HL-60/S4 treated with phorbol 12-myristate 13-acetate at 8.2 ng/mL for 4 days and 3 days (cell line): ENCODE data around the gene SRSF5.

Source experiments
- in situ Hi-C: fragments of 300-500 bp; cut with MboI; formaldehyde crosslinking; loops from 2 replicates; pipeline ENCODE4 v1.15.0; 2022; ENCODE audit warnings: low sequenced_read_pairs

The SRSF5 gene

GRCh38 chr14:69769623-69770022 is 2.7 kb downstream of the SRSF5 start:
- in situ Hi-C loops, result no loop called here

- in situ Hi-C loops, result no loop called here
Observed at GRCh38 chr14:69770559-69770958, 3.6 kb downstream of the SRSF5 start.

GRCh38 chr14:69771136-69771535 is 4.2 kb downstream of the SRSF5 start:
- in situ Hi-C loops, result no loop called here

- in situ Hi-C loops, result no loop called here
Observed at GRCh38 chr14:69772082-69773017, 5.4 kb downstream of the SRSF5 start.

- in situ Hi-C loops, result no loop called here
Observed at GRCh38 chr14:69773571-69774276, 6.8 kb downstream of the SRSF5 start.

- in situ Hi-C loops, result no loop called here
Observed at GRCh38 chr14:69775012-69775411, 8.1 kb downstream of the SRSF5 start.

- in situ Hi-C loops, result no loop called here
Observed at GRCh38 chr14:69776875-69777453, 10.0 kb downstream of the SRSF5 start.

GRCh38 chr14:69779088-69779487 is 12.1 kb downstream of the SRSF5 start:
- in situ Hi-C loops, result no loop called here

GRCh38 chr14:69780092-69780491 is 13.2 kb downstream of the SRSF5 start:
- in situ Hi-C loops, result no loop called here

- in situ Hi-C loops, result no loop called here
Observed at GRCh38 chr14:69780952-69781351, 14.0 kb downstream of the SRSF5 start.

GRCh38 chr14:69784942-69785341 is 18.0 kb downstream of the SRSF5 start:
- in situ Hi-C loops, result no loop called here

- in situ Hi-C loops, result no loop called here
Observed at GRCh38 chr14:69786603-69787002, 19.7 kb downstream of the SRSF5 start.

- in situ Hi-C loops, result no loop called here
Observed at GRCh38 chr14:69789118-69789640, 22.2 kb downstream of the SRSF5 start.

GRCh38 chr14:69792887-69793421 is 26.0 kb downstream of the SRSF5 start:
- in situ Hi-C loops, result no loop called here

- in situ Hi-C loops, result no loop called here
Observed at GRCh38 chr14:69794791-69795190, 27.8 kb downstream of the SRSF5 start.

- in situ Hi-C loops, result no loop called here
Observed at GRCh38 chr14:69795691-69796090, 28.7 kb downstream of the SRSF5 start.

GRCh38 chr14:69796797-69797500 is 30.0 kb downstream of the SRSF5 start, which contains the start of gene SLC10A1:
Gene SLC10A1, minus strand, starts transcription at chr14:69797241. Its CDS starts 86 bp downstream, at chr14:69797155.
- in situ Hi-C loops, result no loop called here

GRCh38 chr14:69797573-69798338 is 30.8 kb downstream of the SRSF5 start:
- in situ Hi-C loops, result no loop called here

- in situ Hi-C loops, result no loop called here
Observed at GRCh38 chr14:69798339-69798735, 31.4 kb downstream of the SRSF5 start.

GRCh38 chr14:69803753-69804152 is 36.8 kb downstream of the SRSF5 start:
- in situ Hi-C loops, result no loop called here
